Measurements from ENCODE around the gene SRL.
"Not testable (repeated sequence)": the region's sequence is repeated elsewhere in the genome, so short reads cannot be mapped to it uniquely, and the experiment has no call there.

Gene SRL

GRCh38 chr16:4226251-4227039 lies 15.4 kb downstream of the SRL start:
- TF ChIP-seq POLR2A (IDR thresholded peaks at IDR 0.05; ENCODE audit: low read length): no peak
- TF ChIP-seq GATA1 (IDR thresholded peaks at IDR 0.05; ENCODE audit: low read depth, low read length): no peak
- no peak for DNase-seq

DNA sequence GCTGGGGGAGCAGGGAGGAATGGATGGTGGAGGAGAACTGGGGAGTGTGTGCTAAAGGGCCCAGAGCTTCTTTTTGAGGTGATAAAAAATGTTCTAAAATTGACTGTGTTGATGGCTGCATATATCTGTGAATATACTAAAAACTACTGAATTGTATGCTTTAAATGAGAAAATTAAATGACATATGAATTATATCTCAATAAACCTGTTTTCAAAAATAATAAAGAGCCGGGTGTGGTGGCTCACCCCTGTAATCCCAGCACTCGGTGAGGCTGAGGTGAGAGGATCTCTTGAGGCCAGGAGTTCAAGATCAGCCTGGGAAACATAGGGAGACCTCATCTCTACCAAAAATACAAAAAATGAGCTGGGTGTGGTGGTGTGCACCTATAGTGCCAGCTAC lies 16.8 kb downstream of the SRL start:
- no peak for TF ChIP-seq GATA1 (IDR thresholded peaks at IDR 0.05; ENCODE audit: low read depth, low read length)
- no peak for TF ChIP-seq POLR2A (IDR thresholded peaks at IDR 0.05; ENCODE audit: low read length)
- DNase-seq: no peak

DNA sequence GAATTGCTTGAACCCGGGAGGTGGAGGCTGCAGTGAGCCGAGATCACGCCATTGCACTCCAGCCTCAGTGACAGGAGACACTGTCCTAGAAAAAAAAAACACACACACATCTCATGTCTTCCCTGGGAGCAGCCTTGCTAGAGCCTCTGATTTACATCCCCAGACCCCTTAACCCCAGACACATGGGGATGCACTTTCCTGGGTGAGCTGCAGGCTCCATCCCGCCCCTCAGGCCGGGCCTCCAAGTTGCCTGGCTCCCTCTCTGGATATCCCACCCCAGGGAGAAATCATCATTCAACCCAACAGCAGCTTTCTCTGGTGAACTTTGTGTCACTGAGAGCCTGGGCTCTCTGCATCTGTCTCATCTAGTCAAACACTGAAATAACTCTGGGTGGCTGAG lies 21.5 kb downstream of the SRL start:
- DNase-seq: no peak
- TF ChIP-seq GATA1 (IDR thresholded peaks at IDR 0.05; ENCODE audit: low read depth, low read length) (no peak), POLR2A (IDR thresholded peaks at IDR 0.05; ENCODE audit: low read length) (no peak)

- DNase-seq: no peak
- TF ChIP-seq GATA1 (IDR thresholded peaks at IDR 0.05; ENCODE audit: low read depth, low read length) (no peak), POLR2A (IDR thresholded peaks at IDR 0.05; ENCODE audit: low read length) (no peak)
These were observed 23.7 kb downstream of the SRL start for GRCh38 chr16:4218202-4218601.

DNA sequence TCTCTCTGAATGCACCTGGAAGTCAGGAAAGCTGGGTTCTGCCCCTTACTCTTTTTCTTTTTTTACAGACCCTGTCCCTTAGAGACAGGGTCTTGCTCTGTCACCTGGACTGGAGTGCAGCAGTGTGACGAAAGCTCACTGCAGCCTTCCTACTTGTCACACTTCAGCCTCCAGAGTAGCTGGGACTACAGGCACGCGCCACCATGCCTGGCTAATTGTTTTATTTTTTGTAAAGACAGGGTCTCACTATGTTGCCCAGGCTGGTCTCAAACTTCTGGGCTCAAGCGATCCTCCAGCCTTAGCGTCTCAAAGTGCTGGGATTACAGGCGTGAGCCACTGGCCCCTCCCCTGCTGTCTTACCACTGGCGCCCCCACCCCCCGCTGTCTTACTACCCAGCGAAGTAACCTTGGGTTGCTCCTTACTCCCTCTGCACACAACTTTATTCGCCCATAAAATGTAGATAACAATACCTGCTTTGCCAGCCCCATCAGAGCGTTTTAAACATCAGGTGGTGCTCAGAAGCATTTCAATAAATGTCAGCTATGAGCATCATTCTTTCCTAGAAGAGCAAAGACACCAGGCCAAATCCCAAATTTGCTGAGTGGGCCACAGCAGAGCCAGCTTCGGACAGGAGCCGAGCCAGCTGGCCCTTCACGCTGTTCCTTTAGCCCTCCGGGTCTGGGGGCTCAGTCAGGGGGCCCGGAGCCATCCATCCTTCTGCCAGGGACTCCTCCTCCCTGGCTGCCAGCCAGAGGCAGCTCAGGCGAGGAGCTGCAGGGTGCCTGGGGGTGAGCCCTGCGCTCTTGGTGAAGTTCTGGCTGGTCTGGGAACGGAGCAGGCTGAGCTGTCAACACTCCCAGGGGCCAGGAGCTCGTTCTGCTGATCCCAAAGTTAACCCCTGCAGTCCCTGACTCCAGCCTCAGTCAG lies 24.4 kb downstream of the SRL start:
- DNase-seq: no peak
- no peak for TF ChIP-seq POLR2A (IDR thresholded peaks at IDR 0.05; ENCODE audit: low read length)
- no peak for TF ChIP-seq GATA1 (IDR thresholded peaks at IDR 0.05; ENCODE audit: low read depth, low read length)

DNA sequence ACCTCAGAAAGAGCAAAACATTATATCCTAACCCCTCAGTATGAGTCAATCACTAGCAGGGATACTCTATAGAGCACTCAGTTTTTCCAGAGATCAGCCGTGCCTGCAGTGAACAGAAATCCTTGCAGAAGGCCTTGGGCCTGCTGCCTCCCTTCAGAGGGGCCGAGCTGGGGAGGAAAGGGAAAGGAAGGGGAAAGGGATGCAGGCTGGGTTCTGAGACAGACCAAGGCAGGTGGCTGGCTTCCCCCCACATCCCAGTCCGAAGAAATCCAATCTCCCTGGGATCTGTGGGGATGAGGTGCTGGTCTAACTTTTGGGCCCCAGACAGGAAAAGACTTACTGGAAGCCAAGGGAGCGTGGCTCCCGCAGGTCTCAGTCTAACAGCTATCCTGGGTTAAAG lies 25.3 kb downstream of the SRL start:
- no peak for TF ChIP-seq GATA1 (IDR thresholded peaks at IDR 0.05; ENCODE audit: low read depth, low read length)
- no peak for TF ChIP-seq POLR2A (IDR thresholded peaks at IDR 0.05; ENCODE audit: low read length)
- DNase-seq: no peak

GRCh38 chr16:4215106-4215505 lies 26.8 kb downstream of the SRL start:
- no peak for TF ChIP-seq GATA1 (IDR thresholded peaks at IDR 0.05; ENCODE audit: low read depth, low read length)
- TF ChIP-seq POLR2A (IDR thresholded peaks at IDR 0.05; ENCODE audit: low read length): no peak
- DNase-seq: no peak

DNA sequence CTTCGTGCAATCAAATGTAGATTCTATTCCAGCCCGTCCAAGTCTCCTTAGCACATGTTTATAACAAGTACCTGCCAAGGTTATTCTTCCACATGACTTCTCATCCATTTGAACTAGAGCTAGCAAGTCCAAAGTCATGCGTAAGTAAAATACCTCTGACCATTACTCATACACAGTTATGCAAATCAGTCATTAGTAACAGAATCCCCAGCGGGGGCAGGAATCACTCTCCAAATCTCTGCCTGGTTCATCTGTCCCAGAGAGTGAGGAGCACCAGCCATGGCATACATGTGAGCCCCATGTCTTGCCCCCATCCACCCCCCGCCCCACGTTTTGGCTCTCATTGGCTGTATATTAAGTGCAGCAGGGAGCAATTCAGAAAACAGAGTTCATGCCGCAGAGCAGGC lies 27.7 kb downstream of the SRL start:
- TF ChIP-seq GATA1 (IDR thresholded peaks at IDR 0.05; ENCODE audit: low read depth, low read length): no peak
- no peak for TF ChIP-seq POLR2A (IDR thresholded peaks at IDR 0.05; ENCODE audit: low read length)
- DNase-seq: no peak

DNA sequence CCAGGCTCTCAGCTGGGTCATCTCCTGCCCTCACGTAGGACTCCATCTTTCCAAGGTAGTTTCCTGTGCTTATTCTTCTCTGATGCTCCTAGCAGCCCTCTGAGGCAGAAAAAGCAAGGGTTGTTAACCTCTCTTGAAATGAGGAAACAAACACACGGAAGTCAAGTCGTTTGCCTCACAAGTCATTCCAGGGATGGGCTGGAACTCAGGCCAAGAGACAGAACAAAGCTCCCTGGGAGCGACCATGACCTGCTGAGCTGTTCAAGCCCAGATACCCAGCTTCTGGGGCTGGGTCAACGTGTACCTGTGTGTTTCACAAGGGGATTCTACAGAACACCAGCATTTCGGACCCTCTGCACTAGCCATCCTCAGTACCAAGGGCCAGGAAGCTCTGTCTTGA lies 28.1 kb downstream of the SRL start:
- no peak for DNase-seq
- no peak for TF ChIP-seq POLR2A (IDR thresholded peaks at IDR 0.05; ENCODE audit: low read length)
- TF ChIP-seq GATA1 (IDR thresholded peaks at IDR 0.05; ENCODE audit: low read depth, low read length): no peak

DNA sequence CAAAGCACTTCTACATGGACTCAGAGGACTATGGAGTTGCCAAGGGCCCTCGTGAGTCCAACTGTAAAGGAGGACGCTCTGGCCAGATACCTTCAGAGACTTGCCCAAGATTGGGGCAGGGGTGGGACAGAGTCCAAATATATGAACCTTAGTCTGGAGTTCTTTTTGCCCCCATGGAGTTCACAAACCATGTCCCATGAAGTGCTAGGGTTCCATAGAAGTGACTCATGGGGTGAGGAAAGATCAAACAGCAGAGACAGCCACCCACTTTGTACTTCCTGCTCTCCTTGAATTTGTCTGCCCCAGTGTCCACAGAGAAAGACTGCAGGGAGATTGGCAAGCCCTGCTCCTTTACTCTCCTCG lies 29.0 kb downstream of the SRL start:
- no peak for TF ChIP-seq GATA1 (IDR thresholded peaks at IDR 0.05; ENCODE audit: low read depth, low read length)
- DNase-seq: no peak

DNA sequence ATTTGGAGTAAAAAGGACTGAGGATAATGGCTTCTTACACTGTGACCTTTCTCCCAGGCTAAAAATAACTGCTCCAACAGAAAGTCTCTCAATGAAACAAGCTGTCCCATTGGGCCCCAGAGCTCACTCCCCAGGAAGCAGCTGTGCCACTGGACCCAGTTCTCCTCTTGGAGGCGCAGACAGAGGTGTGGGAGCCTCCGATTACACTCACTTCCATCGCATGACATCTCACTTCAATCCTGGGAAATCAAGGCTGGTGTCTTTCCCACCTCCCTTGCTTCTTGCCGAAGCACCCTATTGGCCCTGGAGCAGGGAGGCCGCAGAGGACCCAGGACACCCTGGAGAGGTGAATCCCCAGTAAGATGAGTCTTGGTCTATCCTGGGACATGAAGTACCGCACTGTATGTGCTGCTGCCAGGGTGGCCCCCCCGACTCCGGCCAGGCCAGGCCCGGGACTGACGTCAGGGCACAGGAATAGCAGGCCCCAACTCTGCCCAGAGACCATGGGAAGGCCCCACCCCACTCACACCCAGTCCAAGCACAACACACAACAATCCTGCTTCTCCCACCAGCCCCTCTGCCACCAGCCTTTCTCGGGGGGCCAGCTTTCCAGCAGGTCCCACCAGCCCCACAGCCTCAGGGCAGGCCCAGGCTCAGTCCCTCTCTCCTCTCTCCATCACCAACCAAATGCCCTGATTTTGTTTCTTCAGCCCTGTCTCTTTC lies 29.5 kb downstream of the SRL start:
- no peak for TF ChIP-seq GATA1 (IDR thresholded peaks at IDR 0.05; ENCODE audit: low read depth, low read length)
- TF ChIP-seq POLR2A (IDR thresholded peaks at IDR 0.05; ENCODE audit: low read length): no peak
- DNase-seq: no peak

DNA sequence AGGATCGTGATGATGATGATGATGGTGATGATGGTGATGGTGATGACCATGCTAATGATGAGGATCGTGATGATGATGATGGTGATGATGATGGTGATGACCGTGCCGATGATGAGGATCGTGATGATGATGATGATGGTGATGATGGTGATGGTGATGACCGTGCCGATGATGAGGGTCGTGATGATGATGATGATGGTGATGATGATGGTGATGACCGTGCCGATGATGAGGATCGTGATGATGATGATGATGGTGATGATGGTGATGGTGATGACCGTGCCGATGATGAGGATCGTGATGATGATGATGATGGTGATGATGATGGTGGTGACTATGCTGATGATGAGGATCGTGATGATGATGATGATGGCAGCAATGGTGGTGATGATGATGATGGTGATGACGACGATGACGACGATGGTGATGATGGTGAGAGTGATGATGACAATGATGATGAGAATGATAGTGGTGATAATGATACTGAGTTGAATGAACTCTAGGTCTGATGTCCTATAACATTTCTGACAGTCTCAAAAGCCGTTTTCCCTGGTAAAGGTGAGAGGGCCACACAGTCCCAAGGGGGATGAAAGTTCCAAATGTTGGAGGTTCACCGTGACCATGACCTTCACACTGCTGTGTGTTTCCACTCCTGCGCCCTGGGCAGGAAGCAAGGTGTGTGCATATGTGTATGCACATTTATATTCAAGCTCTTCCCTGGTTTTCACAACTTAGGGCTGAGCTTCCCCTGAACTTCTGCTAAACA lies 30.3 kb downstream of the SRL start:
- DNase-seq: not testable (repeated sequence)

- no peak for DNase-seq
- no peak for TF ChIP-seq GATA1 (IDR thresholded peaks at IDR 0.05; ENCODE audit: low read depth, low read length)
- TF ChIP-seq POLR2A (IDR thresholded peaks at IDR 0.05; ENCODE audit: low read length): no peak
These were observed 32.2 kb downstream of the SRL start for GRCh38 chr16:4209666-4210065.

DNA sequence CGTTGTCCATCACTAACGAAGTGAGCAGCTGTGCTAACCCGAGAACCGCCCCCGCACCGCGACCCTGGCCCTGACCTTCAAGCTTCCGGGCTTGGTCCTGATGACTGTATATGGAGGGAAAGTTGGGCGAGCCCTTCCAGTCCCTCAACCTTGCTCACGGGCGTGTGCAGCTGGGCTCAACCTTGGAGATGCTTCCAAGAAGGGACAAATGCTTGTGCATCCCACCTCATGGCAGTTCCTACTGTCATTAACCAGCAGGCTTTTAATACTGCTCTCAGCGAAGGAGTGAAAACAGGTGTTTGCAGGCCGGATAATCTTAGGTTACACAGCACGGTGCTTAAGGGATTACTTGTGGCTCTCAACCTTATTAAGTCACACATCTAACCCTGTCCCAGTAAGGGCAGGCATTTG lies 33.5 kb downstream of the SRL start:
- no peak for DNase-seq
- no peak for TF ChIP-seq GATA1 (IDR thresholded peaks at IDR 0.05; ENCODE audit: low read depth, low read length)
- no peak for TF ChIP-seq POLR2A (IDR thresholded peaks at IDR 0.05; ENCODE audit: low read length)

Data from erythroblast (primary cell).